ENCODE data around the gene NDC80.

- TF ChIP-seq CTCF (IDR thresholded peaks at IDR 0.05) = no peak
- TF ChIP-seq POLR2A (IDR thresholded peaks at IDR 0.05) = no peak
These were observed 34.1 kb upstream of the NDC80 start for GRCh38 chr18:2537296-2537695.

Data from testis (tissue), 2 donors.